WERI-Rb-1 (cell line): ENCODE measurements around the gene QKI.

Experiments
- DNase-seq: peaks from one replicate; pipeline ENCODE4 v3.0.0-alpha.2; 2020
- H3K27ac ChIP-seq: fragments of 250-450 bp; sonication (Bioruptor Pico); 2 replicates; pipeline ENCODE4 v1.5.1; 2020; ENCODE audit warnings: mild to moderate bottlenecking, moderate library complexity
- H3K27me3 ChIP-seq: fragments of 250-450 bp; sonication (Bioruptor Pico); 2 replicates; pipeline ENCODE4 v1.5.1; 2021; ENCODE audit warnings: mild to moderate bottlenecking, low read depth, moderate library complexity; ENCODE audit not compliant: insufficient read depth, severe bottlenecking
- H3K36me3 ChIP-seq: fragments of 250-450 bp; sonication (Bioruptor Pico); 2 replicates; pipeline ENCODE4 v1.5.1; 2020; ENCODE audit warnings: mild to moderate bottlenecking, moderate library complexity
- H3K4me3 ChIP-seq: 2 replicates; pipeline ENCODE4 v1.5.1; 2011; ENCODE audit warnings: low read depth, mild to moderate bottlenecking, control low read depth, low read length
- H3K9me3 ChIP-seq: fragments of 250-450 bp; sonication (Bioruptor Pico); 2 replicates; pipeline ENCODE4 v1.5.1; 2021; ENCODE audit warnings: mild to moderate bottlenecking, moderate library complexity; ENCODE audit not compliant: severe bottlenecking
- TF ChIP-seq, protein P1 (sequence below): IDR thresholded peaks from 2 replicates; pipeline ENCODE4 v1.5.1; 2011; ENCODE audit warnings: low read depth, mild to moderate bottlenecking, control low read depth, inconsistent platforms, low read length

QKI gene

DNA sequence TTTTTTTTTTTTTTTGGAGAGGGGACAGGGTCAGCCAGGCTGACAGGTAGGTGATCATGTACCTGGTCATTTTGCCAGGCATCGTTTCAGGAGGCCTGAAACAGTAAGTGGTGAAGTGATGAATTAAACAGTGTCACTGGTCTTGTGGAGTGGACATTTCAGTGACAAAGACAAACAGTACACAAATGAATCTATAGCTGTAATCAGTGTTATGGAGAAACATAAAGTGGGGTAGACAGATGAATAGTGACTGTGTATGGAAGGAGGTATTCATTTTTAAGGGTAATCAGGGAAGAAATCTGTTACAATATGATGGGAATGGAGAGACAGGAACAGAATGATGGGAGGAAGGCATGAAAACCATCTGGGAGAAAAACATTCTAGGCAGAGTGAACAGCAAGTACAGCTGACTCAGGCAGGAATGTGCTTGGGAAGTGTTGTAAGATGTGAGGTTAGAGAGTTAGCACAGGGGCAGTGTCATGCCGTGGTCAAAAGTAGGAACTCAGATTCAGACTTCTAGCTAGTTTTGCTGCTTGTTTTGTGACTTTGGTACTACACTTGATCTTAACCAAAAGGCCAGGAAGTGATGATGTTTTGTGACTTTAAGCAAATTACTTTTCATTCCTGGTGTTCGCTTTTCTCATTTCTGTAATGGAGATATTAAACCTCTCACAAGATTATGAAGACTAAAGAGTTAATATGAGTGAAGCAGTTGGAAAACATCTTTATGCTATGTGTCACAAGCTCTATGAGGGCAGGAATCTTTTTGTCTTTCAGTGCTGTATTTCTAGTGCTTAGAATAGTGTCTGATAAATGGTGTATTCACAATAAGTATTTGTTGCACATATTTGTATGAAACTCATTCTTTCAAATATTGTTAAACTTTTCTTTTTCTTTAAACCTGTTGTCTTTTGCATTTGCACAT, 43.4 kb downstream of the QKI start:
- Histone ChIP-seq H3K4me3 (no peak overlapping the region), H3K9me3 (no peaks in the 10 kb centered on the region), H3K36me3 (no peaks in the 10 kb centered on the region; the same call in 1 of the 2 replicates), H3K27ac (no peak overlapping the region), H3K27me3 (no peaks in the 10 kb centered on the region)
- DNase-seq, result no peak
- TF ChIP-seq, protein P1, sequence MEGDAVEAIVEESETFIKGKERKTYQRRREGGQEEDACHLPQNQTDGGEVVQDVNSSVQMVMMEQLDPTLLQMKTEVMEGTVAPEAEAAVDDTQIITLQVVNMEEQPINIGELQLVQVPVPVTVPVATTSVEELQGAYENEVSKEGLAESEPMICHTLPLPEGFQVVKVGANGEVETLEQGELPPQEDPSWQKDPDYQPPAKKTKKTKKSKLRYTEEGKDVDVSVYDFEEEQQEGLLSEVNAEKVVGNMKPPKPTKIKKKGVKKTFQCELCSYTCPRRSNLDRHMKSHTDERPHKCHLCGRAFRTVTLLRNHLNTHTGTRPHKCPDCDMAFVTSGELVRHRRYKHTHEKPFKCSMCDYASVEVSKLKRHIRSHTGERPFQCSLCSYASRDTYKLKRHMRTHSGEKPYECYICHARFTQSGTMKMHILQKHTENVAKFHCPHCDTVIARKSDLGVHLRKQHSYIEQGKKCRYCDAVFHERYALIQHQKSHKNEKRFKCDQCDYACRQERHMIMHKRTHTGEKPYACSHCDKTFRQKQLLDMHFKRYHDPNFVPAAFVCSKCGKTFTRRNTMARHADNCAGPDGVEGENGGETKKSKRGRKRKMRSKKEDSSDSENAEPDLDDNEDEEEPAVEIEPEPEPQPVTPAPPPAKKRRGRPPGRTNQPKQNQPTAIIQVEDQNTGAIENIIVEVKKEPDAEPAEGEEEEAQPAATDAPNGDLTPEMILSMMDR, result no peak

DNA sequence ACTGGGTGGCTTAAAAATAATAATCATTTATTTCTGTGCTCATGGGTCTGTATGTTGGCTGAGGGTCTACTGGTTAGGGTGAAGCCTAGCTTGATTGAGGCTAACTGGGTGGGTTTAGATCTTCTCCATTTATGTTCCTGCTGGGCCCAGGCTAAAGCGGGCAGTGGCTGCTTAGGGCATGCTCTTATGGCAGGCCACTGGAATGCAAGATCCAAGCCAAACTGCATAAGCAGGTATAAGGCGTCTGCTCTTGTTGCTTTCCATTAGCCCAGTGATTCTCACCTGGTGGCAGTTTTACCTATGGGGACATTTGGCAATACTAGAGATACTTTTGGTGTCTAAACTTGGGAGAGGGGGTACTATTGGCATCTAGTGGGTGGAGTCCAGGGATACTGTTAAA, 44.5 kb downstream of the QKI start:
- Histone ChIP-seq H3K27me3 (no peaks in the 10 kb centered on the region), H3K4me3 (no peak overlapping the region), H3K36me3 (no peaks in the 10 kb centered on the region; the same call in 1 of the 2 replicates), H3K9me3 (no peaks in the 10 kb centered on the region), H3K27ac (no peak overlapping the region)
- DNase-seq, result no peak
- TF ChIP-seq, protein P1, result no peak

DNA sequence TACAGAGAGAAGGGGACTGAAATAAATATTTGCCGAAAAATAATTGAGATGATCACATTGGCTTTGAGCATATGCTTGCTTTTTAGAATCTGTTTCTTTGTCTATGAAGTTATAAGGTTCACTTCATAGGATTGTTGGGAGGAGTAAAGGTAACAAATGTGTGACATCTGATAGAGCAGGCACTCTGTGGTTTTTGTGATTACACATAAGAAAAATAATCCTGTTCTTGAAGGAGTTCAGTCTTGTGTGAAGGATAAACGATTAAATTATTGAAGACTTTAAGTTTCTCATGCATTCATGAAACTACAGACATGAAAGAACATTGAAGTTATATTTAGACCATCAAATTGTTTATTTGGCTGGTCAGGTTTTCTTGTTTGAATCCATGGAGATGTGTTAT, 45.0 kb downstream of the QKI start:
- Histone ChIP-seq H3K9me3 (no peaks in the 10 kb centered on the region), H3K36me3 (no peaks in the 10 kb centered on the region; the same call in 1 of the 2 replicates), H3K27ac (no peak overlapping the region), H3K27me3 (no peaks in the 10 kb centered on the region), H3K4me3 (no peak overlapping the region)
- no peak for DNase-seq
- TF ChIP-seq, protein P1, result no peak

DNA sequence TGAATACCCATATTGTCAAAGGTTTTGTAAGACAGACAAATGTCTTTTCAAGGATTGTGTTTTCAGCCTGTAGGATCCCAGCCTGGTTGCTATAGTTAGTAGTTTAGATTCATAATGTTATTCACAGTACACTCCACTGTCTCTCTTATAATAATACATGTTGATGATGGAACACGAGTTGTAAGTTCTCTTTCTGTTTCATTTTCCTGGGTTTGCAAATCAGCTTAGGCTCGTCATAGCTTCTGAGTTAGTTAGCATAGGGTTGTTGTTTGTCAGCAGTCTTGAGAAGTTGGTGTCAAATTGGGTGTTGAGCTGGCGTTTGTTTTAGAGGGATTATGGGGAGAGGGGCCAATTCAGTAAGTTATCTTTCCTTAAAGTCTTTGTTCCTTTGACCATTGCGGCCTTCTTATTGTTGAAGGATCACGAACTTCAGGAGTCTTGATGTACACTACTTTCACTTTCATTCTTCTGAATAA, 45.8 kb downstream of the QKI start:
- H3K27me3 ChIP-seq, result no peaks in the 10 kb centered on the region
- no peaks in the 10 kb centered on the region; the same call in 1 of the 2 replicates for H3K36me3 ChIP-seq
- no peak overlapping the region for H3K27ac ChIP-seq
- no peak for DNase-seq
- H3K4me3 ChIP-seq, result no peak overlapping the region
- no peaks in the 10 kb centered on the region for H3K9me3 ChIP-seq
- TF ChIP-seq, protein P1, result no peak

DNA sequence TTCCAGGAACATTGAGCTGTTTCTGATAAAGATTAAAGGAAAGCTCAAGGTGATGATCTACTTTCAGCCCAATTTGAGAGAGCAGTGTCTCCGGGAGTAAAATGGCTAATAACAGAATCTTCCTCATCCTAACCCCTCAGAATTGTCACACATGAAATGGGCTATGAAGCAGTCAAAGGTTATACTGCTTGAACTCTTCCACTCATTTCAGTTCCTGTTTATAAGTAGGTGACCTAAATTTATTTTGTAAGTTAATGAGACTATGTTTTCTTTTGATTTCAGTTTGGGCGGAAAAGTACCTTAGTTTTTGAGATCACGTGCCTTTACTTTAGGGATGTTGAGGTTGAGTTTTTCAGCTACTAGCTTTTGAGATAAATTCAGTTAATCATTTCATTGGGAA, 47.2 kb downstream of the QKI start:
- TF ChIP-seq, protein P1, result no peak
- Histone ChIP-seq H3K27ac (no peak overlapping the region), H3K27me3 (no peaks in the 10 kb centered on the region), H3K9me3 (no peaks in the 10 kb centered on the region), H3K4me3 (no peak overlapping the region), H3K36me3 (no peaks in the 10 kb centered on the region; the same call in 1 of the 2 replicates)
- DNase-seq, result no peak
